HG03521 (cell line): Measurements from ENCODE around the gene TBL1XR1.

Source experiments
- ATAC-seq: cut with Tn5 transposase; IDR thresholded peaks from one replicate; pipeline ENCODE4 v1.9.1; 2021; ENCODE audit warnings: mild to moderate bottlenecking, moderate library complexity; ENCODE audit not compliant: unreplicated experiment

Gene TBL1XR1

DNA sequence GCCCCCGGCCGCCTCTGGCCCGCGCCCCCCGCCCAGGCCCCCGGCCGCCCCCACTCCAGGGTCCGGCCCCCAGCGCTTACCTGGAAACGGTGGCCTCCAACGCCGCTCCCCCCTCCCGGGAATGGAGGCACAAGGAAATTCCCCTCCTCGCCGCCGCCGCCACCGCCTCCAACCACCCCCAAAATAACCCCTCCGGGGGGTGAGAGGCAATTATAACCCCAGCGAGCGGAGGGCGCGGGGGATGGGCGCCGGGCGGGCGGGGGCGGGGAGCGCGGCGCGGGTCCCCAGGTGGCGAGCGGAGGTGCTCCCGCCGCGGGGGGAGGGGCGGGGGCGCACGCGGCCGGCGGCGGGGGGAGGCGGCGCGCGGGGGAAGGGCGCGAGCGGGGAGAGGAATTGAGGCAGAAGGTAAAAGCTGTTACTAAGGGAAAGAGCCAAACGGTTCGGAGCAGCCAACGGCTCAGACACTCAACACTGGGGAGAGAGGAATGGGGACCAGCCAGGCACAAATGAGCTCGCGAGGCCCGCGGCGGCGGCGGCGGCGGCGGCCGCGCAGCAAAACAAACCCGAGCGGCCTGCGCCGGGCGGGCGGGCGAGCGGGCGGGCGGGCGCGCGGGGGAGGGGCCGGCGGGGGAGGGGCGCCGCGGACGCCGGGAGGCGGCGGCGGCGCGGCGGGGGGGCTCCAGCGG is at the start of gene TBL1XR1:
Gene TBL1XR1 (minus strand): TSS at position 442 of the 686 bp plus-strand sequence. CDS start 132,505 bp downstream, outside the sequence.
- ATAC-seq = peak; percentile 47

- ATAC-seq = no peak
Observed at GRCh38 chr3:177245250-177245649, 48.0 kb upstream of the TBL1XR1 start.

DNA sequence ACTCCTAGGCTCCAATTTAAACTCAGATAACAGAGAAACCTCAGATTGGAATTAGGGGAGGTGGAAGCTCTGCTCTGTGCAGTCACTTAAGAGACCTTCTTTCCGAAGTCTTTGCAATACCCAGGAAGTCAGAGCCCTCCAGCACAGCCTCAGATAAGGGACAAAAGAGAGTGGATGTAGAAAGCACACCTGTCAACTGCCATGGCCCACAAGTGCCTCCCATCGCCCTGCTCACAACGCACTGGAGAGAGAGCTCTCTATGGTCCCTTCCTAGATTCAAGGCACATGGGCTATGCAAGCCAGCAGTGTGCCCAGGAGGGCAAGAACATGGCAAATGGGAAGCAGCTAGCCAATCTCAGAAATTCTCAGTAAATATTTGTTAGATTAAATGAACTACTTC is 47.3 kb upstream of the TBL1XR1 start:
- no peak for ATAC-seq

GRCh38 chr3:177238686-177239216 is 41.5 kb upstream of the TBL1XR1 start:
- ATAC-seq = no peak

- no peak for ATAC-seq
Observed at GRCh38 chr3:177237206-177237605, 39.9 kb upstream of the TBL1XR1 start.

DNA sequence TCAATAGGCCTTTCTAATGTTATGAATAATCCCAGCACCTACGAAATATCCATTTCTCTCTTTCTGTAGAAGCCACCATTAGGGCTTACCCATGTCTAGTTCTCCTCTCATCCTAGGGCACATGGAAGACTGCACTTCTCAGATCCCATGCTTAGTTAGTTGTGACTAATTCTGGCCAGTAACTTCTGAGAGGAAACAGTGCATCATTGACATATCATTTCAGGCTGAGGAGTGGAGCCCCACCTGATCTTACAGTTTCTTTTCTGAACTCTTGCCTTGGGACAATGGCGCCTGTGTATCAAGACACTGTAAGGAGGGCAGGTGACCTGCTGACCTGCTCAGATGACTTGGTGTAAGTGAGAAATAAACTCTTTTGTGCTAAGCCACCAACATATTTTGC is 39.4 kb upstream of the TBL1XR1 start:
- no peak for ATAC-seq

DNA sequence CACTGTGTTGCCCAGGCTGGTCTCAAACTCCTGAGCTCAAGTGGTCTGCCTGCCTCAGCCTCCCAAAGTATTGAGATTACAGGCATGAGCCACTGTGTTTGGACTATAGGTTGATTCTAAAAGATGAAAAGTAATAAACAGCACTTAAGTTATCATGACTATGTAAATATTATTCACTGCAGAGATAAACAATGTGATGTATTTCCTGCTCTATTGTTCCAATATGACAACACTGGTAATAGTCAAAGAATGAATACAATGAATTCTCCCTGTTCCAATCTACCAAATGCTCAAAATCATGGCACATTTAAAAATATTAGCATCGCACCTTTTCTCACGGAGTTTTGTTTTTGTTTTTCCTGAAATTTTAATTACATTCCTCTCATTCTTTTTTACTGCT is 36.8 kb upstream of the TBL1XR1 start:
- no peak for ATAC-seq

- no peak for ATAC-seq
Observed at GRCh38 chr3:177231242-177231641, 34.0 kb upstream of the TBL1XR1 start.

DNA sequence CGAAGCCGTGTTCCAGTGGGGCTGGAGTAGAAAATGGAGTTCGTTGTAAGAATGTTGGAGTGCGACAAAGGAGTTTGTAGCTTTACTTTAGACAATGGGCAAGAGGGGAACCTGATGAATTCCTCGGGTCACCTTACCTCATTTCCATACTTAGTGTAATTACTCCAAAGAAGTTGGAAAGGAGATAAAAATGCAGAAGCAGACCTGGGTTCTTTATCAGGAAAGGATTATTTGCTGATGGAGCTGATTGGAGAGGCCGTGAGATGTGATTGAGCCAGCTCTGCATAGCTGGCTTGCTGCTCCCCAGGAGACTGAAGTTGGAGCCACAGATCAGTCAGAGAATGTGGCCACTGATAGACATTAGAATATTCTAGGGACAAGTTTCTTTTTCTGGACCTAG is 33.4 kb upstream of the TBL1XR1 start:
- ATAC-seq = no peak

DNA sequence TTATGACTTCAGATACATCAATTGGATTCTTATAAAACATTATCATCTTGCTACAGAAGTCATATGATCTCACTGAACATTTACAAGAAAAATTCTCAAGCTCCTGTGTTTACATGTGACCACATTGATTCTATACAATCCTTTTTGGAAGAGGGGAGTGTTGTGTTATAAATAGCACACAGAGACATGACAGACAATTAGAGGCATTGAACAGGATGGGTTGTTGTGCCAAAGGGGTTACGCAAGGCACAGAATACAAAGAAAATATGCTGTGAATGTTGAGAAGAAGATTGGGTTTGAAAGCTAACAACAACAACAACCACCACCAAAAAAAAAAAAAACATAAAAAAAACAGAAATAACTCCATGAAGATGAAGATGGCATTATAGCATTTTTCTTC is 32.5 kb upstream of the TBL1XR1 start:
- no peak for ATAC-seq

DNA sequence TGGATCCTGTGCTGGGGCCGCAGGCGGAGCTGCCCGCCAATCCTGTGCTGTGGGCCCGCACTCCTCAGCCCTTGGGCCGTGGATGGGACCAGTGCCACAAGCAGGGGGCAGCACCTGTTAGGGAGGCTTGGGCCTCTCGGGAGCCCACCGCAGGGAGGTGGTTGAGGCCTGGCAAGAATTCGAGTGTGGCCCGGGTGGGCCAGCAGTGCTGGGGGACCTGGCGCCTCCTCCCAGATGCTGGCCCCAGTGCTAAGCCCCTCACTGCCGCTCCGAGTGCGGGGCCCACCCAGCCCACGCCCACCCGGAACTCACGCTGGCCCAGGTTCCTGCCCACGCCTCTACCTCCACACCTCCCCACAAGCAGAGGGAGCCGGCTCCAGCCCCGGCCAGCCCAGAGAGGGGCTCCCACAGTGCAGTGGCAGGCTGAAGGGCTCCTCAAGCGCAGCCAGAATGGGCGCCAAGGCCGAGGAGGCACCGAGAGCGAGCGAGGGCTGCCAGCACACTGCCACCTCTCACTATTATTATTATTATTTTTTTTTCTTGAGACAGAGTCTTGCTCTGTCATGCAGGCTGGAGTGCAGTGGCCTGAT is 31.4 kb upstream of the TBL1XR1 start:
- ATAC-seq = no peak

DNA sequence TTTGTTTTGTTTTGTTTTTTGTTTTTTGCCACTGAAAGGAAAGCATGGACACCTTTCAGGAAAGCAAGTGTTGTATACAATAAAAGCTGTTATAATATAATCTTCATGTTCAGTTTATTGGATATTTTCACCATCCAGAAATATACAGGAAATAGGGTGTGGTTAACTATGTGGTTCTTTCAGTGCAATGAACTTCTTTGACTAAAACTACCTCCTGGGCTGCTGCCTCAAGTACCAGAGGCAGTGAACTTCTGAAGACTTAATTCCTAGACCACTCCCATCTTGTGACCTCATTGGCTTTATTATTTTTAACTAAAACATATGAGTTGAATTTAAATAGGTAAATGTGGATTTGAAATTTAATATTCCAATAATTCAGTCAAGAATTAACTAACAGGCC is 27.1 kb upstream of the TBL1XR1 start:
- ATAC-seq = no peak

DNA sequence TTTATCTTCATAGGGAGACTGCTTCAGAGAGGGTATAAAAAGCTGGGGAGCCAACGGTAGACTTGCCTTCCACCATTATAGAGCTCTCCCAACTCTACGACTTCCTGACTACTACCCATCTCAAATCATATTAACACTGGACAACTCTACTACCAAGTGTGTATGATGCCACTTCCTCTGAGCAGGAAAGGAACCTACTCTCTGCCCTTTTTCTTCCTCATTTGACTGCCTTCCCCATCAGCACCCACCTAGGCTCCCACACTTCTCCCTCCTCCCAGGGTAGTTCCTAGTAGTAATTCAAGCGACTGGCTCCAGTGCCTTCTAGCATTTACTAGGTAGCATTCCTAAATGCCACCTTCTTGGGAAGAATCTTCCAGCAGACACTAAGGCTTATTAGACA is 24.5 kb upstream of the TBL1XR1 start:
- ATAC-seq = no peak

GRCh38 chr3:177220136-177220974 is 23.1 kb upstream of the TBL1XR1 start:
- ATAC-seq = no peak

DNA sequence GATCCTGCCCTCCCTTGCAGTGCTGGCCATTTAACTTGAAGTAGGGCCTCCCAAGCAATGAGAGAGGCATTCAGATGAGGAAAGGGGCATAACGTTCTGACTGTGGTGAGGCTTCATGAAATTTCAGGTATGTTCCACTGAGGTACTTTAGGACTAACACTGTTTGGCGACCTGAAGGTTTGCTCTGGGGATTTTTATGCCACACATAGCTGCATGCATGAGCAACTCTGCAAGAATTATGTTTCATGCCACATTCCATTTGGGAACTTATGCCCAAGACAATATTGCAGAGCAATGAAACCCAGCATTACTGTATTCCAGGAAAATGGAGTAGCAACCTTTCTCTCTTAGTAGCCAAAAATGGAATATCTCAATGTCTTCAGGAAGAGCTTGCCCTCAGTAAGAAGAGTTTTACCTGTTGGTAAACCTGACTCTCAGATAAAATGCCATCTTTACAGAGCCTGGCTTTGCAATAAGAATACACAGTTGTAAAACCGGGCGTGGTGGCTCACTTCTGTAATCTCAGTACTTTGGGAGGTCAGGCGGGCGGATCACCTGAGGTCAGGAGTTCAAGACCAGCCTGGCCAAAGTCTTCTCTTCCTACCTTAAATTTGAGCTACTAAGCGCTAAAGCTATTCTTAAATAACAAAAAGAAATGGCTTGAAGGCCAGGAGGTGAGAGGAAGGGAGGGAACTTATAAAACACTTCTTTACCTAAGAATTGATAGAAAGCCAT is 16.7 kb upstream of the TBL1XR1 start:
- no peak for ATAC-seq

GRCh38 chr3:177212756-177213155 is 15.5 kb upstream of the TBL1XR1 start:
- no peak for ATAC-seq

DNA sequence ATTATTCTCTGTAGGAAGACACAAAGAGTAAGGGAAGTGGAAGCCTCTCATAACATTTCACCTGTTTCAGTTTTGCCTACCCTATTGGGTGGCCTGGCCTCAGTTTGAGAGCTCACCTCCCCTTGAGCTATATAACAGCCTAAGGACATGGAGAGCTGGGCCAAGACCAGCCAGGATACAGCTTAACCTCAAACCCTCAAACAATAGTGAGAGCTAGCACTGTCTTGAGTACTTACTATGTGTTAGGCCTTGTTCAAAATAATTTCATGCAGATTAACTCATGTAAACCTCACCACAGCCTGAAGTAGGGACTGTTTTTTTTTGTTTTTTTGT is 15.0 kb upstream of the TBL1XR1 start:
- ATAC-seq = no peak

- ATAC-seq = no peak
Observed at GRCh38 chr3:177211503-177212277, 14.4 kb upstream of the TBL1XR1 start.

DNA sequence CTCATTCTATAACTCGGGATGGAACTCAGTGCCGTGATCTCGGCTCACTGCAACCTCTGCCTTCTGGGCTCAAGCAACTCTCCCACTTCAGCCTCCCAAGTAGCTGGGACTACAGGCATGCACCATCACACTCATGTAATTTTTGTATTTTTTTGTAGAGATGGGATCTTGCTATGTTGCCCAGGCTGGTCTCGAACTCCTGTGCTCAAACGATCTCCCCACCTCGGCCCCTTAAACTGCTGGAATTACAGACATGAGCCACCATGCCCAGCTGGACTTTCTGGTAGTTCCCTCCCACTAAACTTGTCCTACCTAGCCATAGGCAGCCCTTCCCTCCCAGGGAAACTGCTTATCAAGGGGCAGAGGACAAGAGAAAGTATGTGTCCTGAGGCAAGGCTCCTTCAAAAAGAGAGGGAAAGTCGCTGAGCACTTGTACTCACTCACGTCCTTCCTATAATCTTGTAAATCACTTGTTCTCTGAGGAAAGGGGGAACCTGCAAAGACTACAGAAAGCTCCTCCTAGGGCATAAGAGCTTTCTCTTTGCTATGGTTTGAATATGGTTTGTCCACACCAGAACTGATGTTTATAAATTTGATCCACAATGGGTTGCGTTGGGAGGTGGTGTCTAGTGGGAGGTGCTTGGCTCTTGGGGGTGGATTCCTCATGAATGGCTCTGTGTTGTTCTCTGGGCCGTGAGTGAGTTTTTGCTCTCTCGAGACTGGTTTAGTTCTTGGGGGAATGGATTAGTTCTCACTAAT is 13.6 kb upstream of the TBL1XR1 start:
- ATAC-seq = no peak

GRCh38 chr3:177209509-177209908 is 12.2 kb upstream of the TBL1XR1 start:
- no peak for ATAC-seq
